Measurements from ENCODE around the gene TFCP2L1. TPM values are rescaled to one million over a fixed set of nuclear protein-coding genes. Genes with fewer than 3 reads are reported as not detected.

TFCP2L1 gene
- total and polyA plus RNA-seq, 4 donors, result 0.30 to 0.89 (median 0.51) TPM

DNA sequence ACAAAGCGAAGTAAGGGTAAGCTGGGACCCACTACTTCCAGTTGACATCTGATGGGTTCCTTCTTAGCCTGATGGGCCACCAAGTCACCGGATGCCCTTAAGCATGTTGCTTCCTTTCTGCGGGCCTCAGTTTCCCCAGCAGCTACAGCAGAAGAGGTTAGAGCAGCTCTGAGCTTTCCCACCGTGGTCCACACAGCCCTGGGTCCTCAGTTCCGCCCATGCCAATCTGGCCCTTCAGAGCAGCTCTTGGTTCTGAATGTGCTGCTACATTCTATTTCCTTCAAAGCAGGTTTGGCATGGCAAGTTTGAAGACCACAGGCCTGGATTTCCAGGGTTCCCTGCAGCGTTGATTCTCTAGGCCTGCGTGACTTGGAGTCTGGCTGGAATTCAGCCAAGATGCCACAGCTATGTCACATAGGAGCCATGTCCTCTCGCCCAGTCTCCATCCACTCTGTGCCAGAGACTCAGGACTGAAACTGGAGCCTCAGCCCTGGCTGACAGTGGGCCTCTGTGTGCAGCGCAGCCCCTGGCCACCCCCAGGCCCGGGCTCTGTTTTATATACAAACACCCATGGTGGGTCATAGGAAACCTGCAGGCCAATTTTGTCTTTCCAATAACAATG lies 79.6 kb downstream of the TFCP2L1 start:
- WGBS (ENCODE audit: insufficient coverage), result 62% methylated on average over 10 of the region's 10 CpGs
- H3K27ac ChIP-seq (ENCODE audit: low read depth, low read length), result no peak overlapping the region
- no peaks in the 10 kb centered on the region for H3K9me3 ChIP-seq (ENCODE audit: control insufficient read depth, insufficient read depth, low read length)
- no peak overlapping the region for H3K4me3 ChIP-seq (ENCODE audit: low read depth, low read length)
- no peaks in the 10 kb centered on the region for H3K27me3 ChIP-seq (ENCODE audit: control insufficient read depth, insufficient read depth, low read length)
- no peaks in the 10 kb centered on the region for H3K36me3 ChIP-seq (ENCODE audit: control insufficient read depth, insufficient read depth, low read length)
- peak in 4 of 6 donors; percentile 15 to 70 (median 36) for DNase-seq (ENCODE audit: low read depth in 4 of 6, low spot score in 6 of 6)
- peaks cover 8% of the 10 kb centered on the region for H3K4me1 ChIP-seq (ENCODE audit: control insufficient read depth, insufficient read depth, low read length)

DNA sequence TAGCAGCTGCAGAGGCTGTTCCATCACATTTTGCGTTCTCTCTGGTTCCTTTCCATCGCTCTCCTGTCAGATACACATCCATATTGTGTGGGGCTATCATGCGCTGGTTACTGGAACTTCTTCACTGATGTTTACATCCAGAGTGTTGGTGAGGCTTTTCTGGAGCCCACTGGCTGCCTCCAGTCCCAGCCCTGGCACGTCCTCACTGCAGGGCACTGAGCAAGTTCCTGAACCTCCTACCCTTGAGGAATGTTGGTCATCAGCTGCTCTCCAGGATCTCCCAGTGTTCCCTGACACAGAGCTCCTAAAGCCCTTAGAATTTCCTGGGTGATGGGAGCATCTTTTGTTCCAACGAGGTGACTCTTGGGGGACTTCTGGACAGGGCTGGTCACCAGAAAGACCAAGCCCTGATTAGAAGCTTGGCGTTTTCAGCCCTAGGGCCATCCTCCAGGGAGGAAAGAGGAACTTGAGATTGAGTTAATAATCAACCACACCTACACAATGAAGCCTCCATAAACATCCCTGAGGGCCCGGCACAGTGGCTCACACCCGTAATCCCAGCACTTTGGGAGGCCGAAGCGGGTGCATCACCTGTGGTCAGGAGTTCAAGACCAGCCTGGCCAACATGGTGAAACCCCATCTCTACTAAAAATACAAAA lies 81.3 kb downstream of the TFCP2L1 start:
- WGBS (ENCODE audit: insufficient coverage), result 82% methylated on average over 7 of the region's 10 CpGs
- H3K36me3 ChIP-seq (ENCODE audit: control insufficient read depth, insufficient read depth, low read length), result no peaks in the 10 kb centered on the region
- peaks cover 8% of the 10 kb centered on the region for H3K4me1 ChIP-seq (ENCODE audit: control insufficient read depth, insufficient read depth, low read length)
- H3K4me3 ChIP-seq (ENCODE audit: low read depth, low read length), result no peak overlapping the region
- no peak for DNase-seq (ENCODE audit: low read depth in 4 of 6, low spot score in 6 of 6)
- no peaks in the 10 kb centered on the region for H3K27me3 ChIP-seq (ENCODE audit: control insufficient read depth, insufficient read depth, low read length)
- H3K9me3 ChIP-seq (ENCODE audit: control insufficient read depth, insufficient read depth, low read length), result no peaks in the 10 kb centered on the region
- H3K27ac ChIP-seq (ENCODE audit: low read depth, low read length), result no peak overlapping the region

DNA sequence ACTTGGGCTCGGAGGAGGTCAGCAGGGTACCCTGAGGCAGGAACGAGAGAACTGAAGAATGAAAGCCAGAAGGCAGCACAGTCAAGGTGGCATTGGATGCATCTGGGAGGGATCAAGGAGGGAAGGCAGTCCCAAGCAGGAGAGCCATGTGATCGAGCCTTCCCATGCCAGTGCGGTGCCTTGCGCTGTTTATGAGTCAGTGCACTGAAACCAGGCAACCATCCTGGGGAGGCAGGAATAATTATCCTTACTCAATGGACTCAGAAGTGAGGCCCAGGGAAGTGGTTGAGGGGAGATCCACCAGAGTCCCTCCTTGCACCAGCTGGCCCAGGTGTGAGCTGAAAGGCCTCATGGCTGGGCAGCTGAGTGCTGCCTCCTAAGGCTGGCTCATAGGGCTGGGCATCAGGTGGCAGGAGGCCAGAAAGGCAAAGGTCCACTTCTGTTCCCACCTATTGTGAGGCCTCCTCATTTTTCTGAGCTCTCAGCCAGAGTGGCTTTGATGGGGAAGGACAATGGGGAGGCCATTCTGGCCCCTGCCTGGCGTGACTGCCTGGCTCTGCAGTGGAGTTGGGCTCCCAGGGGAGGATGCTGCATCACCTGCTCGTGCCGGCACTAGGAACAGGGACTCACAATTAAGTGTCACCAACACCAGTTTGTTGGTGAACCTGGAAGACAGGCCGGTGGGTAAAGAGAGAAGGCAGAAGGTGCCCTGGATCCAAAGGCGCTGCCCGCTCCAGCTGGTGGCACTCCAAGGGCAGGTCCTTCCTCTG lies 82.3 kb downstream of the TFCP2L1 start:
- no peak for DNase-seq (ENCODE audit: low read depth in 4 of 6, low spot score in 6 of 6)
- H3K27me3 ChIP-seq (ENCODE audit: control insufficient read depth, insufficient read depth, low read length), result no peaks in the 10 kb centered on the region
- H3K27ac ChIP-seq (ENCODE audit: low read depth, low read length), result no peak overlapping the region
- WGBS (ENCODE audit: insufficient coverage), result 91% methylated on average over 10 of the region's 11 CpGs
- H3K4me1 ChIP-seq (ENCODE audit: control insufficient read depth, insufficient read depth, low read length), result peaks cover 9% of the 10 kb centered on the region
- H3K4me3 ChIP-seq (ENCODE audit: low read depth, low read length), result no peak overlapping the region
- H3K9me3 ChIP-seq (ENCODE audit: control insufficient read depth, insufficient read depth, low read length), result no peaks in the 10 kb centered on the region
- H3K36me3 ChIP-seq (ENCODE audit: control insufficient read depth, insufficient read depth, low read length), result no peaks in the 10 kb centered on the region

DNA sequence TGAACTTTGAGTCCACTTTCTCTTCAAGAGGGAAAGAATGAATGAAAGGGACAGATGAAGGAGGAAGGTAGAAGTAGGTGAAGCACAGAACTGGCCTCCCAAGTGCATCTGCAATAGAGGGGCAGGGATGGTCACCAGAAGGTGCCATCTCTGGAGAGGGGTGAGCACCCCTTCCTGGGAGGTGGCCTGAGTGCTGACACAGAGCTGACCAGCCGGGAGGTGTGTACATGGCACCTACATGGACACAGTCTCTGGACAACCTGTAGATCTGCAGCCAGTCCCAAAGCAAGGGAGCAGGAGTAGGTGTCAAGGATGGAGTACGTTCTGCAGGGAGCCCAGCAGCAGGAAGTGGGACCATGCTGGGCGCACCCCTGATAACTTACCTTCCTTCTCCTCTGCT lies 83.2 kb downstream of the TFCP2L1 start:
- 85% methylated on average over 1 of the region's 3 CpGs for WGBS (ENCODE audit: insufficient coverage)
- no peaks in the 10 kb centered on the region for H3K36me3 ChIP-seq (ENCODE audit: control insufficient read depth, insufficient read depth, low read length)
- no peaks in the 10 kb centered on the region for H3K9me3 ChIP-seq (ENCODE audit: control insufficient read depth, insufficient read depth, low read length)
- H3K4me3 ChIP-seq (ENCODE audit: low read depth, low read length), result no peak overlapping the region
- H3K4me1 ChIP-seq (ENCODE audit: control insufficient read depth, insufficient read depth, low read length), result peaks cover 19% of the 10 kb centered on the region
- no peaks in the 10 kb centered on the region for H3K27me3 ChIP-seq (ENCODE audit: control insufficient read depth, insufficient read depth, low read length)
- H3K27ac ChIP-seq (ENCODE audit: low read depth, low read length), result no peak overlapping the region
- no peak for DNase-seq (ENCODE audit: low read depth in 4 of 6, low spot score in 6 of 6)

DNA sequence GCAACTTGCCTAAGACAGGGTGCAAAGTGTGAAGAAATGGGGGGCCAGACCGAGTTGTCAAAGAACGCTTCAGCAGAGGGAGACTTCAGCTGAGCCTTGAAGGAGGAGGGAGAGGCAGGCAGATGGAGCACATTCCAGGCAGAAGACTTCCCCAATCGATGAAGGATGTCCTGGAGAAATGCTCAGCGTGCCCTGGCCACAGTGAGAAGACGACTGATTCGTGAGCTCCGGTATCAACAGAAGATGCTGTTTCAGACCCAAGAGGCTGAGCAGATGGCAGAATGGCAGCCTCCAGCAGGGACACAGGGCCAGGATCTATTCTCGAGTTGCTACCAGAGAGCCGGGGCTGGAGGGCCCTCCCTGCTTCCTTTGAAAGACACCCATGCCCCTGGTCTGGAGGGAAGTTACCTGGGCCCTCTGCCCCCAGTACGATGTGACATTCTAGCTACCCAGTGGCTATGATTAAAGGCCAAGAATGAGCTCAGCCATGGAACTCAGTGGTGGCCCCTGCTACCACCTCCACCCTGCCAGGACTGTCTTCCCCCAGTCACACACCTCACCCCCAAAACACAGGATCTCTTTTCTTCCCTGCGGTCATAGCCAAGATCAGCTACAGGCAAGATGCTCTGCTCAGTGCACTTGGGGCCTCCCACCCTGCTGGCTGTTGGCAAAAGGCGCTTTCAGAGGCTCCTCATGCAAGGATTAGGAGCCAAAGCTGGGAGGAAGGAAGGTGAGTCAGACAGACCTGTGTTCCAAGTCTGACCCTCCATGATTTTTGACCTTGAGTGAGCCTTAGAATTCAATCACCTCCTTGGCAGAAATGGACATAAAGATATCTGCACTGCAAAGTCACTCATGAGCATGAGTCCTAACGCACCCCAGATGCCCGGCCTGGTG lies 84.3 kb downstream of the TFCP2L1 start:
- H3K9me3 ChIP-seq (ENCODE audit: control insufficient read depth, insufficient read depth, low read length), result no peaks in the 10 kb centered on the region
- WGBS (ENCODE audit: insufficient coverage), result 79% methylated on average over 12 of the region's 14 CpGs
- no peak overlapping the region for H3K27ac ChIP-seq (ENCODE audit: low read depth, low read length)
- DNase-seq (ENCODE audit: low read depth in 4 of 6, low spot score in 6 of 6), result no peak
- H3K36me3 ChIP-seq (ENCODE audit: control insufficient read depth, insufficient read depth, low read length), result no peaks in the 10 kb centered on the region
- H3K27me3 ChIP-seq (ENCODE audit: control insufficient read depth, insufficient read depth, low read length), result no peaks in the 10 kb centered on the region
- H3K4me1 ChIP-seq (ENCODE audit: control insufficient read depth, insufficient read depth, low read length), result peaks cover 21% of the 10 kb centered on the region
- H3K4me3 ChIP-seq (ENCODE audit: low read depth, low read length), result no peak overlapping the region

DNA sequence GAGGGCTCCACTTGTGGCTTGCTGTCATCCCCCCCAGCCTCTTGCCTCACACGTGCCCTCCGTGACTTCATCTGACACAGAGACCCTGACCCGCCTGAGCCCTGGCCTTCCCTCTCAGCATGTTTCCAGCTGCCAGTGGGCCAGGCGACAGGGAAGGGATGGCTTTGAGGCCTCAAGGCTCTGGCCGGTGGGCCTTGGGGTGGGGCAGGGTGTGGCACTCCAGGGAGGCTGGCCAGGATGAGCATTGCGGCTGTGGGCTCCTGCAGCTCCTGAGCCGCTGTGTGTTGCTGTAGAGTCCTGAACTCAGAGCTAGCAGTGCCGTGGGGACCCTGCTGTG lies 85.0 kb downstream of the TFCP2L1 start:
- Histone ChIP-seq H3K9me3 (ENCODE audit: control insufficient read depth, insufficient read depth, low read length) (no peaks in the 10 kb centered on the region), H3K36me3 (ENCODE audit: control insufficient read depth, insufficient read depth, low read length) (no peaks in the 10 kb centered on the region), H3K4me3 (ENCODE audit: low read depth, low read length) (no peak overlapping the region), H3K27ac (ENCODE audit: low read depth, low read length) (no peak overlapping the region), H3K4me1 (ENCODE audit: control insufficient read depth, insufficient read depth, low read length) (peaks cover 17% of the 10 kb centered on the region), H3K27me3 (ENCODE audit: control insufficient read depth, insufficient read depth, low read length) (no peaks in the 10 kb centered on the region)
- 83% methylated on average over 8 of the region's 8 CpGs for WGBS (ENCODE audit: insufficient coverage)
- DNase-seq (ENCODE audit: low read depth in 4 of 6, low spot score in 6 of 6), result no peak

DNA sequence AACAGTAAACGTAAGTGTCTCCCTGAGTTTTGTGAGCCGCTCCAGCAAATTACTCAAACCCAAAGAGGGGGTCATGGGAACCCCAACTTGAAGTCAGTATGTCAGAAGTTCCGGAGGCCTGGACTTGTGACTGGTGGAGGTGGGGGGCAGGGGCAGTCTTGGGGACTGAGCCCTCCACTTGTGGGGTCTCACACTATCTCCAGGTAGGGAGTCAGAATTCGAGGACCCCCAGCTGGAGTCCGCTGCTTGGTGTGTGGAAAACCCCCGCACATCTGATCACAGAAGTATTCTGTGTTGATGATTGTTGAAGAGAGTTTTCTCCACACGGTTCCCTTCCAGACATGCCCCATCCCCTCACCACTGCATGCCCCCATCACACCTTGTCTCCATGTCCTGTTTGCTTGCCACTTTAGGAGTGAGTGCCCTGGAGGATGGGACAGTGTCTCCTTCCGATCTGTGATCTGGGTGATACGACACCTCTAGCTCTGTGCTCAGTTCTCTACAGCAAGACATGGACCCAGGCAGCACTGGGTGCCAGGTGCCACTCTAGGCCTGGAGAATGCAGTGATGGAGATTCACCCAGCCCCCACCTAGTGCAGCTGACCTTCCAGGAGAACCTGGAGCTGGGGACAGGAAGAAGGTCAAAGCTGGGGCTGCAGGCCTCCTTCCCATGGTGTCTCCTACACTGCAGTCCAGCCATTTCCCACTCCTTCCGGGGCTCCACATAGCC lies 85.6 kb downstream of the TFCP2L1 start:
- no peak overlapping the region for H3K27ac ChIP-seq (ENCODE audit: low read depth, low read length)
- H3K27me3 ChIP-seq (ENCODE audit: control insufficient read depth, insufficient read depth, low read length), result no peaks in the 10 kb centered on the region
- WGBS (ENCODE audit: insufficient coverage), result 90% methylated on average over 4 of the region's 10 CpGs
- DNase-seq (ENCODE audit: low read depth in 4 of 6, low spot score in 6 of 6), result no peak
- no peak overlapping the region for H3K4me3 ChIP-seq (ENCODE audit: low read depth, low read length)
- H3K4me1 ChIP-seq (ENCODE audit: control insufficient read depth, insufficient read depth, low read length), result peaks cover 20% of the 10 kb centered on the region
- H3K9me3 ChIP-seq (ENCODE audit: control insufficient read depth, insufficient read depth, low read length), result no peaks in the 10 kb centered on the region
- no peaks in the 10 kb centered on the region for H3K36me3 ChIP-seq (ENCODE audit: control insufficient read depth, insufficient read depth, low read length)

DNA sequence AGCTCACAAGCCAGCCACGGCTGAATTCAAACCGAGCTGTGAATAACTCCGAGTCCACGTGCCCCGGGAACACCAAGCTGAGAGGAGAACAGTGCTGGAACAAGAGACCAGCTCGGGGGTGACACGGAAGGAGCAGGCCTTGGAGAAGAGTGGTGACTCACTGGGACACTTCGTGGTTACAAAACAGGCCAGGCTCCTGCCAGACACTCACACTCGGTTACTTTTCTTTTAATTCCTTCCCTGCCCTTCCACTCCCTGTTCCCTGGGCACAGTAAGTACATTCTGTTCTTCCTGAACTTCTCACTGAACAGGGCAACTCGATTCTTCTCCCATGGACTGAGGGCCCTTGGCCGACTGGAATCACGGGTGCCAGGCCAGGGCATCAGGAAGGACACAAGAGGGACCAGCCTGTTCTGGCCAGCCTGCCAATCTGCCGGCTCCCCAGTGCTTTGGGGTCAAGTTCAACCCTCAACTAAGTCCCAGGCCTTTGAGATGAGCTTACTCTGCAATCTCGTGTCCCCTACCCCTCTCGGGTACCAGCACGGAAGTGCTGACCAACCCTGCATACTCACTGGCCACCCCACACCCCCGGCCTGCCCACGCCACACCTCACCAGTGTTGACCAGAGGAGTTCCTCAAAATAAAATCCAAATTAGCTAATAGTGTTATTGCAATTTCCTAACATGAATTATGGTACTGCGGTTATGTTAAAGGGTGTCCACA lies 87.5 kb downstream of the TFCP2L1 start:
- Histone ChIP-seq H3K36me3 (ENCODE audit: control insufficient read depth, insufficient read depth, low read length) (no peaks in the 10 kb centered on the region), H3K4me3 (ENCODE audit: low read depth, low read length) (no peak overlapping the region), H3K27me3 (ENCODE audit: control insufficient read depth, insufficient read depth, low read length) (no peaks in the 10 kb centered on the region), H3K4me1 (ENCODE audit: control insufficient read depth, insufficient read depth, low read length) (peaks cover 20% of the 10 kb centered on the region), H3K27ac (ENCODE audit: low read depth, low read length) (no peak overlapping the region), H3K9me3 (ENCODE audit: control insufficient read depth, insufficient read depth, low read length) (no peaks in the 10 kb centered on the region)
- WGBS (ENCODE audit: insufficient coverage), result 69% methylated on average over 16 of the region's 19 CpGs
- peak in 3 of 6 donors; percentile 5 to 35 (median 12) for DNase-seq (ENCODE audit: low read depth in 4 of 6, low spot score in 6 of 6)
